ENCODE results near the gene CHID1. TPM values are rescaled to one million over a fixed set of nuclear protein-coding genes. Genes with fewer than 3 reads are reported as not detected.

The CHID1 gene
- total and polyA plus RNA-seq, 2 experiments from 2014 or later = 54.1 to 67.3 TPM

GRCh38 chr11:855796-856195 lies 54.8 kb downstream of the CHID1 start:
- ATAC-seq = no peak
- peaks cover 3% of the 10 kb centered on the region; the same call in 1 of the 3 replicates for H3K36me3 Mint-ChIP-seq (ENCODE audit: low read depth)
- Histone ChIP-seq H3K4me2 (no peak overlapping the region), H3K79me2 (replicated peaks; ENCODE audit: insufficient read depth) (0 out of 2 replicates have a peak, but pooled peaks cover 3% of the 10 kb centered on the region), H3K9me2 (ENCODE audit: insufficient read depth) (no peaks in the 10 kb centered on the region), H3K27ac (ENCODE audit: low read depth) (no peak overlapping the region), H2AFZ (no peak overlapping the region), H4K20me1 (replicated peaks; ENCODE audit: insufficient read depth) (peaks cover 25% of the 10 kb centered on the region), H3F3A (replicated peaks; ENCODE audit: low read depth) (peaks cover 7% of the 10 kb centered on the region), H3K4me1 (ENCODE audit: insufficient read depth) (peaks cover 20% of the 10 kb centered on the region), H3K36me3 (ENCODE audit: insufficient read depth) (no peaks in the 10 kb centered on the region), H3K4me3 (no peak overlapping the region), H3K27me3 (ENCODE audit: insufficient read depth) (no peaks in the 10 kb centered on the region)
- no peak for DNase-seq (ENCODE audit: low spot score)
- TF ChIP-seq ZNF462 (CRISPR knock-in tag; IDR thresholded peaks at IDR 0.05) (no peak), EZH2 (IDR thresholded peaks at IDR 0.05; ENCODE audit: low read depth, unreplicated experiment) (no peak)
- H3K4me1 Mint-ChIP-seq = peaks cover 31% of the 10 kb centered on the region
- H3K27me3 Mint-ChIP-seq (ENCODE audit: insufficient read depth, low read depth, poor library complexity) = peaks cover 19% of the 10 kb centered on the region
- H3K9me3 Mint-ChIP-seq = no peaks in the 10 kb centered on the region
- no peak overlapping the region; the same call in 2 of the 3 replicates for H3K4me3 Mint-ChIP-seq
- H3K27ac Mint-ChIP-seq = no peak overlapping the region

DNA sequence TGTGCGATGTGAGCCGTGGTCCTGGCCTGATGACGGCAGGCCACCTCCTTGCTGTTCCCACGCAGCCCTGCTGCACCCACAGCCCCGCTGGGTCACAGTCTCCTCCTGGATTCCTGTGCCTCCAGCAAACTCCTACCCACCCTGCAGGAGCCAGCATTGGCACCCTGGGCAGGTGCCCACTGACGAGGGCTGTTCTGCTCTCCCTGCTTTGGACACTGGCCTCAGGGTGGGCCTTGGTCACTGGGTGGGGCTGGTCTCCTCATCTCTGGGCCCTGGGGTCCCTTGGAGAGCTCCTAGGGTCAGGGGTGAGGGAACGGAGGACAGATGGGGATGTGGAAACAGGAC lies 55.3 kb downstream of the CHID1 start:
- ATAC-seq = no peak
- H3K27ac Mint-ChIP-seq = no peak overlapping the region
- DNase-seq (ENCODE audit: low spot score) = no peak
- Histone ChIP-seq H3K9me2 (ENCODE audit: insufficient read depth) (no peaks in the 10 kb centered on the region), H3K36me3 (ENCODE audit: insufficient read depth) (no peaks in the 10 kb centered on the region), H3K4me2 (no peak overlapping the region), H3F3A (replicated peaks; ENCODE audit: low read depth) (peaks cover 7% of the 10 kb centered on the region), H3K27me3 (ENCODE audit: insufficient read depth) (no peaks in the 10 kb centered on the region), H3K79me2 (replicated peaks; ENCODE audit: insufficient read depth) (0 out of 2 replicates have a peak, but pooled peaks cover 3% of the 10 kb centered on the region), H3K4me3 (no peak overlapping the region), H3K27ac (ENCODE audit: low read depth) (no peak overlapping the region), H3K4me1 (ENCODE audit: insufficient read depth) (peaks cover 21% of the 10 kb centered on the region), H4K20me1 (replicated peaks; ENCODE audit: insufficient read depth) (peaks cover 23% of the 10 kb centered on the region), H2AFZ (no peak overlapping the region)
- peaks cover 32% of the 10 kb centered on the region for H3K4me1 Mint-ChIP-seq
- H3K36me3 Mint-ChIP-seq (ENCODE audit: low read depth) = peaks cover 3% of the 10 kb centered on the region; the same call in 1 of the 3 replicates
- H3K9me3 Mint-ChIP-seq = no peaks in the 10 kb centered on the region
- H3K27me3 Mint-ChIP-seq (ENCODE audit: insufficient read depth, low read depth, poor library complexity) = peaks cover 17% of the 10 kb centered on the region
- no peak overlapping the region for H3K4me3 Mint-ChIP-seq
- no peak for TF ChIP-seq JUNB (IDR thresholded peaks at IDR 0.05; ENCODE audit: unreplicated experiment)
- no peak for TF ChIP-seq CTCF (conservative IDR thresholded peaks at IDR 0.05; ENCODE audit: low read depth in 2 of 2)
- TF ChIP-seq ZNF462 (CRISPR knock-in tag; IDR thresholded peaks at IDR 0.05) = no peak

All from GM23338 (cell line).